CD1c-positive myeloid dendritic cell (primary cell): ENCODE data around the gene PPP2R3B.
A peak's percentile ranks its signal among the peaks of the same experiment; 100 is the strongest.
"Not testable (repeated sequence)": the region's sequence is repeated elsewhere in the genome, so short reads cannot be mapped to it uniquely, and the experiment has no call there.

Source experiments
- DNase-seq: peaks from one replicate; pipeline ENCODE4 v3.0.0-alpha.2; 2016; ENCODE audit errors: extremely low spot score

The PPP2R3B gene

DNA sequence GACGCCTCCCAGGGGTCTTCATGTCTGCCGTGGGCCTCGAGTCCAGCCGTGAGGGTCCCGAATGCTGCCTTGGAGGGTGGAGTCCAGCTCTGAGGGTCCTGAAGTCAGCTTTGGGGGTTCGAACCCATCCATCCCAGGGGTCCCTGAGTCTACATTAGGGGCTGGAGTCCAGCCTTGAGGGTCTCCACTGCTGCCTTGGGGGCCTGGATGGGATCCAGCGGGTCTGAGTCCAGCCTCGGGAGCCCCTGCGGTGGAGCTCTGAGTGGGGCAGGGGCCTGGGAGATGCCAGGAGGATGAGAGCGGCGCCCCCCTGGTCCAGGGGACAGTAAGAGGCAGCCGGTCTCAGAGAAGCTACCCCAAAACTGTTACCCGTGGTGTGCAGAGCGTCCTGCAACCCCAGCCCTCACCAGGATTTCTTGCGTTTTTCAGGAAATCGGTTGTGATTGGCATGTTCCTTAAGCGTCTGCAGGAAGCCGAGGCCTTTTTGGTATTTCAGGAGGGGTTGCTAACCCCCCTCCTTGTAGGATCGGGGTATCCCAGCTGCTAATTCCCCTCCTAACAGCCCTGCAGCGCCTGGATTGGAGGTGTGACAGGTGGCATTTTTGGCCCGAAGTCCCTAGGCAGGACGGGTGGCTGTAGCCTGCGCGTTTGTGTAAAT is 66.5 kb downstream of the PPP2R3B start:
- DNase-seq = peak; percentile 32

- DNase-seq = no peak
Measured at GRCh38 chrX:319579-320125, 67.1 kb downstream of the PPP2R3B start.

- peak; percentile 100 for DNase-seq
Measured at GRCh38 chrX:318739-319578, 67.7 kb downstream of the PPP2R3B start, which contains the start of gene GTPBP6. GTPBP6 (minus strand) TSS chrX:318796; CDS start chrX:318787, 9 bp downstream.

DNA sequence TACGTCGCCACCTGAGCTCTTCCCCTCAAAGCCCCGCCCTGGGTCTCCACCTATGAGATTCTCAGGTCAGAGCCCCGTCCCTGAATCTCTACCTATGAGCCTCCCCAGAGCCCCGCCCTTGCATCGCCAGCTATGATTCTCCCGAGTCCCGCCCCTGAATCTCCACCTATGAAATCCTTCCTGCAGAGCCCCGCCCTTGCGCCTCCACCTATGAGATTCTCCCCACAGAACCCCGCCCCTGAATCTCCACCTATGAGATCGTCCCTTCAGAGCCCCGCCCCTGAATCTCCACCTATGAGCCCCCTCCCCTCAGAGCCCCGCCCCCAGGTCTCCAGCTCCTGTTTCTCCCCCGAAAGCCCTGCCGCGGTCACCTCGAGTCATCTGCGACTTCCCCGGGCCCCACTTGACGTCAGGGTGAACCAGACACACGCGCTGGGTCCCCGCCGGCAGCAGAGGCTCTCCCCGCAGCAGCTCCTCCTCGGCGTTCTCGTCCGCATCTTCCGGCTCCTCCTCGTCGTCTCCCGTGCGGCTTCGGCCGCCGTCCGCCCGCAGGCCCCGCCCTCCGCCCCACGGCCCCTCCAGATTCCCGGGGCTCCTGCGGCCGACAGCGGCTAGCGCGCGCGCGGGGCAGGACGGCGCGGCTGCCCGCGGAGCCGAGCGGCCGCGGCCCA is 68.5 kb downstream of the PPP2R3B start:
- peak; percentile 99 for DNase-seq

DNA sequence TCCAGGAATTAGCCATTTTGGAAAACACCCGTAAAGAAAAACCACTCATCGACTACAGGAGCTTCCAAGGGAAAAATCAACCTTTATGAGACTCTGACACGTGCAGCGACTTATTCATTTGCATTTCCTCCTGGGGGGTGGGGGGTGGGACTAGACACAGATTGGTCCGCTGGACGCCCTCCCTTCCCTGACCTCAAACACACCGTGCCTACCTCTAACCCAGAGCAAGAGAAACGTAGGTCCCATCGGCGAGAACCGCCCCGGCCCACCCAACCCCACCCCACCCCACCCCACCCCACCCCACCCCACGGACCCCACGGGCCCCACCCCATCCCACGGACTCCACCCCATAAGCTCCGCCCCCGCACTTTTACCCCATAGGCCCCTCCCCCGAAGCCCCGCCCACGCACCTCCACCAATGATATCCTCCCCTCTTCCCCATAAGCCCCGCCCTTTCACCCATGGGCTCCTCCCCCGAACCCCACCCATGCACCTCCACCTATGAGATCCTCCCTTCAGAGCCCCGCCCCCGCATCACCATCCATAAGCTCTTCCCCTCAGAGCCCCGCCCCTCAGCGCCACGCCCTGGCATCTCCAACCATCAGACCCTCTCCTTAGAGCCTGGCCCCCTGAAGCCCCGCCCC is 69.2 kb downstream of the PPP2R3B start:
- DNase-seq = no peak

DNA sequence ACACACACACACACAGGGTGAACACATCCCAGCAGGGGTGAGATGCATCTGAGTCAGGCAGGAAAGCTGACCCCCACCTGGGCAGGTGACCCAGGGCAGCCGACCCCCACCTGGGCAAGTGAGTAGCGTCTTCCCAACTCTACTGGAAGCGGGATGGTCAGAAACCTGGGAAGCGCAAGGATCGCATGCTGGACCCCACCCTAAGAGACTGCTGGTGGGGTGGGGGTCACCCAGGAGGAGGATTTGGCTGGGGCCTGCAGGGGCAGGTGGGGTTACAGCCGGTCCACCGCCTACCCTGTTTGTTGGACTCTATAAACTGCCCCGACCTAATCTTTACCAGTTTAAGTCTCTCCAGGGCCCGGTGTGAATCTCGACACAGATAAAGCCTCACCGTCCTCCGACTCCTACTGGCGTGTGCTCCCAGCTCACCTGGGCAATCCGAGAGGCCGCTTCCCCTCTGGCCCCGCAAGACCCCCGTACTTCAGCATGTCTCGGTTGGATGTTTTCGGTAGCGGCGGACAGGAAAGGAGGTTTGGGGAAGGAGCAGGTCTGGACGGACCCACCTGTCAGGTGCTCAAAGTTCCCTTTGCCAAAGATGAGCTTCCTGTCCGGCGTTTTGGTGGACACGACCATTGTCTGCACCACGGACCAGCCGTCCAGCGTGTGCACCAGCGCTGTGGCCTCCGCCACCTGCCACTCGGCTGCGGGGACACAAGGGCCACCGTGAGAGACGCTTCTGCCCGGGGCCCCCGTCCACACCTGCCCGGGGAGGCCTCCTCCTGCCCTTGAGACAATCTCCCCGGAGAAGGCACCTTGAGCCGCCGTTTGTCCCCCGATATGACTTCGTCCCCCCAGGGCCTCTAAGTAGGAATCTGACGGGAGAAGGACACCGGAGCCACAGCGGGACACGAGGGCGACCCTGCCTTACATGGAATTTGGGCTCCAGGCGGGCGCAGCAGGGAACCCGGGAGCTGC is 70.1 kb downstream of the PPP2R3B start:
- no peak for DNase-seq

DNA sequence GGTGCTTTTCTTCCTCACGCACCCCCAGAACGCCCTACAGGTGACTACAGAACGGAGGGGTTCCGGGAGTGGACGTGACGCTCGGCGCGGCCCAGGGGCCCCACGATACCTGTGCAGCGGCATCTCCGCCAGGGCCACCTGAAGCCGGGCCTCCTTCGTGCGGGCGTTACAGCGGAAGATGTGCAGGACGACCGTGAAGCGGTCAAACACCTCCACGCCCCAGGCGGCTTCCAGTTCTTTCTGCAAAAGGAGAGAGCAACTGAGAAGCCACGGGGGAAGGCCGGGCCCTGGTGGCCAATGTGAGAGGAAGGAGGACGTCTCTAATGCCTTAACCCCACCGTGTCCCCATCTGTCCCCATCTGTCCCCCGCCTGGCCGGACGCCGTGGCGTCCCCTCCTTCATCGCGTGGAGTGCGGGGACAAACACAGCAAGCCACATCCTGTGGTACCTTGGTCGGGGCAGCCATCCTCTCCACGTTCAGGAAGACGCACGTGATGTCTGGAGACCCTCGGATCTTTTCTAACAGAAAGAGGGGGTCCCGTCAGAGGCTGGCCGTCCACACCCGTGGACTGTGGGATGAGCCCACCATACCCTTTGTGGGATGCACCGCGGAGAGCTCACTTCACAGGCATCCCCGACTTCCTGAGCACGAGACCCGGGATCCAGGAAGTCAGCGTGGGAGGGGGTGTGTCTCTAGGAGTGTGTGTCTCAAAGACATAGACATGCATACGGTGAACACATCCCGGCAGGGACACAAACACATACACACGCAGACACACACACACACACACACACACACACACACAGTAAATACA is 71.7 kb downstream of the PPP2R3B start:
- no peak for DNase-seq

DNA sequence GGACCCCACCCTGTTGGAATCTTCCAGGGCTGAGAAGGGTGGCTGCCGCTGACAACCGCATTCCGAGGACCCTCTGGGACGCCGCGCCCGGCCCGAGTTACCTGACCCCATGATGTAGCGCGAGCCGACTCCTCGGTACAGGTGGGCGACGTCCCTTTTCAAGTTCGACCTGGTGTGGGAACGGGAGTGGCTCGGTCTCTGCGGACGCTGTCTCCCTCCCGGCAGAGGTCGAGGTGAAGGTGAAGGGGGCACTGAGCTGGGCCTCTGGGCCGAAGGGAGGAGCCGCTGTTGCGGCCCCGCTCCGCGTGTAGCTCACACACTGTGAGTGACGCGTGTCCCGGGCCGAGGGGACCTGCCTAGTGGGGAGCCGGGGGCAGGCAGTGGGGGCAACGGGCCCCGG is 72.7 kb downstream of the PPP2R3B start:
- no peak for DNase-seq

GRCh38 chrX:313546-313945 is 73.2 kb downstream of the PPP2R3B start:
- DNase-seq = no peak

DNA sequence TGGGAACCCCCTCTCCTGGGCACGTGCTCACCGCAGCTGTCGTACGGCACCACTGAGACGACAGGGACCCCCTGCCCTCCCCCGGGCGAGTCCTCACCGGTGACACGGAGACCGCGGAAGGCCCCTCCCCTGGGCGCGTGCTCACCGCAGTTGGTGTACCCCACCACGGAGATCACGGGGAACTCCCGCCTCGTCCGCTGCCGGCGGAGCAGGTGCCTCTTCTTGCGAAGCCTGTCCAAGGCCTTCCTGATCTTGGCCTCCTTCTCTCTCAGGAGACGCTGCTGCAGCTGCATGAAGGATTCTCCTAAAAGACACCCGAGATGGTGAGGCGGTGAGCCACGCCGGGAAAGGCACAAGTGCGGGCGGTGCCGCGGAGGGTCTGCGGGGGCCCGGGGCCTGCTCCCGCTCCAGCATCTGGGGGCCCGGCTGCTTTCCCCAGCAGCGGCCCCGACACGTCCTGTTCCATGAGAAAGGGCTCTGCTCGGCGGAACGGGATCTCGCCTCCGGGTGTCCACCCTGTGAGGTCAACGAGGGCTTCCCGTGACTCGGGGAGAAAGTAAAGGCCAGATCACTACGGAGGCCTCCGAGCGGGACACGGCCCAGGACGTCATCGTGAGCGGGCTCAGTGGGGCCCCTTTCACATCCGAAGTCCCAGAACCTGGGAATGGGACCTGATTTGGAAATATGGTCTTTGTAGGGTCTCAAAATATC is 73.9 kb downstream of the PPP2R3B start:
- DNase-seq = no peak

DNA sequence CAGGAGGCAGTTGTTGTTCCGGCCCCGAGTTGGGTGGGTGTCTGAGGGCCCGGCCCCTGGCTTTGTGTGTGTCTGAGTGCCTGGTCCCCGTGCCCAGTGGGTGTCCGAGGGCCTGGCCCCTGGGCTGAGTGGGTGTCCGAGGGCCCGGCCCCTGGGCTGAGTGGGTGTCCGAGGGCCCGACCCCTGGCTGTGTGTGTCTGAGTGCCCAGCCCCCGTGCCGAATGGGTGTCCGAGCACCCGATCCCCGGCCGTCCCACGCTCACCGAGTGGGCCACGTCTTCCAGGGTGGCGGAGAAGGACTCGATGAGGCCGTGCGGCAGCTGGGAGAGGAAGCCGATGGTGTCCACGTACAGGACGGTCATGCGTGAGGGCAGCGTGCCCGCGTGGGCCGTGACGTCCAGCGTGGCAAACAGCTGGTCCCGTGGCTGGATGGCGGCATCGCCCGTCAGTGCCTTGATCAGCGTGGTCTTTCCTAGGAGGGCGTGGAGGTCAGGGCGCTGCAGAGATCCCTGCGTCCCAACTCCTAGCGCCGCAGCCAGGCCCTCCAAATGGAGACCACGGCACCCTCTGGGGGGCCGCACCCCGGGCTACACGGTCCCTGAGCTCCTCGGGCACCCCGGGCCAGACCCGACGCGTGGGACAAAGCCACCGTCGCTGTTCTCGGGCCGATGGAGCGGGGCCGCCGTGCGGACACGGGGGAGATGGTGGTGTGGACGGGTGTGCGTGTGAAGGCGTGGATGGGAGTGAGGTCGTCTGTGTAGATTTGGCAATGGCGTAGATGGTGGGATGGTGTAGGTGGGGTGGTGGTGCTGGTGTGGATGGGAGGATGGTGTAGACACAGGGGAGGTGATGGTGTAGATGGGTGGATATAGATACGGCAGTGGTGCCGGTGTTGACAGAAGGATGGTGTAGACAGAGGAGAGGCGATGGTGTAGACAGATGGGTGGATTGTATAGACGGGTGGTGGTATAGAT is 75.3 kb downstream of the PPP2R3B start:
- no peak for DNase-seq

DNA sequence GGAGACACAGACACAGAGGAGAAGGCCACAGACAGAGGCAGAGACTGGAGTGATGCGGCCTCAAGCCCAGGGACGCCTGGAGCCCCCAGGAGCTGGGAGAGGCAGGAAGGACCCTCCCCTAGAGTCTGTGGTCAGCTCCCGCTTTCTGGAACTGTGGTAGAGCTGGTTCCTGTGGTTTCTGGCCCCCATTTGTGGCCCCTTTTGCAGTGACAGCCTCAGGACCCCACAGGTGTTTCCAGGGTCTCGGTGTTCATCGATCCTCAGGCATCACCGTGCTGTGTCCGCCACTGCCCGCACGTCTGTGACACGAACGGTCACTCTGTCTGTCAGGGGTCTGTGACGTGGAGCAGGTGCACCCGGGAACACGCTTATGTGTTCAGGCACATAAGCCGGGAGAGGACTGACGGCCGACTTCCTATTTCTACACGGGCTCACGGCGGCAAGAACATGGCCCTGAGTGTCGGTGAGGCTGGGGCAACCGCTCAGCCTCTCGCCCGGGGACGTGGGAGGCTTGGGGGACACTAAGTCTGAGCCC is 76.0 kb downstream of the PPP2R3B start:
- no peak for DNase-seq

DNA sequence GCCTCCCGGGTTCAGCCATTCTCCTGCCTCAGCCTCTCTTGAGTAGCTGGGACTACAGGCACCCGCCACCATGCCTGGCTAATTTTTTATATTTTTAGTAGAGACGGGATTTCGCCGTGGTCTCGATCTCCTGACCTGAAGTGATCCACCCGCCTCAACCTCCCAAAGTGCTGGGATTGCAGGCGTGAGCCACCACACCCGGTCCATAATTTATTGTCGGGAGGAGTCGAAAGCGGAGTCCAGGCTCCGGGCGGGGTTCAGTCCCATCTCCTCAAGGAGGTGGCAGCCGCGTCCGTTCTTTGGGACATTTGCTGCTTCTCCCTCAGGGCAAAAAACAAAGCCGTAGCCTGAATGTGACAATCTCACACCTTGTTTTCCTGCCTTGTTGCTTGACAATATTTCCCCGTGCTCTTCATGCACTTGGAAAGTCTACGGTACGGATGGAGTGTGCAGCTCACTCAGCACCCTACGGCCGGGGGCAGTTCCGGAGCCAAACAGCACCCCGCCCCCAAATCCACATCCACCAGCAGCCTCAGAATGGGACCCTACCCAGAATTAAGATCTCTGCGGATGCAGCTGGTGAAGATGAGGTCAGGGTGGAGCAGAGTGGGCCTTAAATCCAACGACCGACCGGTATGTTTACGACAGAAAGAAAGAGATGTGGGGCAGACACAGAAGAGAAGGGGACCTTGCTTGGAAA is 77.7 kb downstream of the PPP2R3B start:
- no peak for DNase-seq

GRCh38 chrX:307261-308111 is 79.2 kb downstream of the PPP2R3B start:
- DNase-seq = no peak

DNA sequence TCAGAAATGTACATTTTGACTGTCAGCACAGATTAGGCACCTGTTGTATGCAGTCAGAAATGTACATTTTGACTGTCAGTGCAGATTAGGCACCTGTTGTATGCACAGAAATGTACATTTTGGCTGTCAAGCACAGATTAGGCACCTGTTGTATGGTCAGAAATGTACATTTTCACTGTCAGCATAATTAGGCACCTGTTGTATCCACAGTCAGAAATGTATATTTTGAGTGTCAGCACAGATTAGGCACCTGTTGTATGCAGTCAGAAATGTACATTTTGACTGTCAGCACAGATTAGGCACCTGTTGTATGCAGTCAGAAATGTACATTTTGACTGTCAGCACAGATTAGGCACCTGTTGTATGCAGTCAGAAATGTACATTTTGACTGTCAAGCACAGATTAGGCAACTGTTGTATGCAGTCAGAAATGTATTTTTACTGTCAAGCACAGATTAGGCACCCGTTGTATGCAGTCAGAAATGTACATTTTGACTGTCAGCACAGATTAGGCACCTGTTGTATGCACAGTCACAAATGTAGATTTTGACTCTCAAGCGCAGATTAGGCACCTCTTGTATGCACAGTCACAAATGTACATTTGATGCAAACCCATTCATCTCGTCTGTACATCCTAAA is 80.0 kb downstream of the PPP2R3B start:
- DNase-seq = not testable (repeated sequence)
